ENCODE data around the gene SPRING1. TPM values are rescaled to one million over a fixed set of nuclear protein-coding genes. Genes with fewer than 3 reads are reported as not detected.
"Not testable (repeated sequence)": the region's sequence is repeated elsewhere in the genome, so short reads cannot be mapped to it uniquely, and the experiment has no call there.

The SPRING1 gene
- total and polyA plus RNA-seq, 11 donors, result 8.2 to 24.4 (median 14.0) TPM

DNA sequence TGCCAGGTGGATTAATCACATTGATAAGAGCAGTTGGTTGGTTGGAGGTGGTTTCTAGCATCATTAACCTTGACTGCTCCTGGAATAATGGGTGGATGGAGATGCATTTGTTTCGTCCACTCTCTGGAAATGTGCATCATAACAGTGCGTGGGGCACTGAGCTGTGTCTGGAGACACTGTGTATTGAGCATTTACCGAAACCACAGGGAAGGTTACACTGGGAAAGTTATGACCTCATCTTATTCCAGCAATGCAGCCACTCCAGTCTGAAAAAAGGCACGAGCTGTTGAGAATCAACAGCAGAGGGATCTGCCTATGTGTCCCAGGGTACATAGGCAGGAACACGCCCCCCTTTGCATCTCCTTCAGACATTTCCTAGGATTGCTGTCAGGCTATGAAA, 27.4 kb upstream of the SPRING1 start:
- no peak overlapping the region for H3K27ac ChIP-seq
- H3K4me1 ChIP-seq, result peaks cover 0 to under 1% (median 0%) of the 10 kb centered on the region in 12 donors
- intact Hi-C loops (cut with DNase I), result no loop called here
- 47 to 70% (median 66%) methylated on average over 5 of the region's 5 CpGs for WGBS, 4 donors
- H3K4me3 ChIP-seq, result no peak overlapping the region
- H3K27me3 ChIP-seq, result no peaks in the 10 kb centered on the region
- TF ChIP-seq POLR2A (IDR thresholded peaks at IDR 0.05) (no peak), CTCF (IDR thresholded peaks at IDR 0.05) (no peak)
- no peaks in the 10 kb centered on the region for H3K36me3 ChIP-seq
- DNase-seq, result no peak
- ATAC-seq, result no peak
- H3K9me3 ChIP-seq, result no peaks in the 10 kb centered on the region

- peaks cover 0 to 7% (median 0%) of the 10 kb centered on the region in 12 donors for H3K4me1 ChIP-seq
- no peak for ATAC-seq
- 84 to 100% (median 98%) methylated on average over 3 to 4 of the region's 4 CpGs for WGBS, 4 donors
- no peak overlapping the region for H3K4me3 ChIP-seq
- H3K9me3 ChIP-seq, result no peaks in the 10 kb centered on the region
- no peak for DNase-seq
- H3K27ac ChIP-seq, result no peak overlapping the region
- intact Hi-C loops (cut with DNase I), result no loop called here
- H3K27me3 ChIP-seq, result no peaks in the 10 kb centered on the region
- no peaks in the 10 kb centered on the region for H3K36me3 ChIP-seq
- TF ChIP-seq POLR2A (IDR thresholded peaks at IDR 0.05) (no peak), CTCF (IDR thresholded peaks at IDR 0.05) (no peak)
Observed at GRCh38 chr12:116761499-116761898, 23.6 kb upstream of the SPRING1 start.

GRCh38 chr12:116760622-116761020, 22.8 kb upstream of the SPRING1 start:
- ATAC-seq (no peak), DNase-seq (no peak)
- intact Hi-C loops (cut with DNase I), result no loop called here
- TF ChIP-seq CTCF (IDR thresholded peaks at IDR 0.05) (no peak), POLR2A (IDR thresholded peaks at IDR 0.05) (no peak)
- Histone ChIP-seq H3K27me3 (no peaks in the 10 kb centered on the region), H3K4me1 (peaks cover 0 to 7% (median 0%) of the 10 kb centered on the region in 12 donors), H3K4me3 (peak overlapping the region in 9 of 12 donors; percentile 0 to 39 (median 24)), H3K36me3 (no peaks in the 10 kb centered on the region), H3K9me3 (no peaks in the 10 kb centered on the region), H3K27ac (no peak overlapping the region)
- WGBS, 4 donors, result 64 to 73% (median 71%) methylated on average over 9 to 11 of the region's 11 CpGs

GRCh38 chr12:116759783-116760621, 22.1 kb upstream of the SPRING1 start:
- no peak for TF ChIP-seq POLR2A (IDR thresholded peaks at IDR 0.05)
- TF ChIP-seq CTCF (IDR thresholded peaks at IDR 0.05), result peak in 1 of 12 donors; percentile 13
- H3K27me3 ChIP-seq, result no peaks in the 10 kb centered on the region
- H3K27ac ChIP-seq, result no peak overlapping the region
- peak in 4 of 5 donors; percentile 20 to 46 (median 30) for DNase-seq
- H3K9me3 ChIP-seq, result no peaks in the 10 kb centered on the region
- H3K4me1 ChIP-seq, result peaks cover 0 to 7% (median 0%) of the 10 kb centered on the region in 12 donors
- H3K4me3 ChIP-seq, result peak overlapping the region in 9 of 12 donors; percentile 13 to 39 (median 24)
- no peaks in the 10 kb centered on the region for H3K36me3 ChIP-seq
- intact Hi-C loops (cut with DNase I), result no loop called here
- WGBS, 4 donors, result 42 to 62% (median 56%) methylated on average over 15 to 22 of the region's 22 CpGs
- ATAC-seq, result peak in 2 of 4 donors; percentile 26 to 37

DNA sequence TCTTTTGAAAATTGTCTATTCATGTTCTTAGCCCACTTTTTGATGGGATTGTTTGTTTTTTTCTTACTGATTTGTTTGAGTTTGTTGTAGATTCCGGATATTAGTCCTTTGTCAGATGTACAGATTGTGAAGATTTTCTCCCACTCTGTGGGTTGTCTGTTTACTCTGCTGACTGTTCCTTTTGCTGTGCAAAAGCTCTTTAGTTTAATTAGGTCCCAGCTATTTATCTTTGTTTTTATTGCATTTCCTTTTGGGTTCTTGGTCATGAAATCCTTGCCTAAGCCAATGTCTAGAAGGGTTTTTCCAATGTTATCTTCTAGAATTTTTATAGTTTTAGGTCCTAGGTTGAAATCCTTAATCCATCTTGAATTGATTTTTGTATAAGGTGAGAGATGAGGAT, 16.9 kb upstream of the SPRING1 start:
- H3K36me3 ChIP-seq; H3K9me3 ChIP-seq; H3K4me3 ChIP-seq; H3K27ac ChIP-seq; ATAC-seq; DNase-seq; H3K27me3 ChIP-seq; H3K4me1 ChIP-seq; intact Hi-C loops (cut with DNase I): not testable (repeated sequence)
- WGBS, 4 donors, result 89 to 96% (median 94%) methylated on average over 1 of the region's 1 CpG

GRCh38 chr12:116754097-116754496, 16.2 kb upstream of the SPRING1 start:
- WGBS, 4 donors, result 89 to 92% (median 91%) methylated on average over 5 of the region's 5 CpGs
- DNase-seq; ATAC-seq; intact Hi-C loops (cut with DNase I); H3K27ac ChIP-seq; H3K27me3 ChIP-seq; H3K36me3 ChIP-seq; H3K4me3 ChIP-seq; H3K9me3 ChIP-seq; H3K4me1 ChIP-seq: not testable (repeated sequence)
